GM12864 (cell line): ENCODE results near the gene C3orf22.

Experiments used
- DNase-seq: peaks from one replicate; pipeline ENCODE4 v3.0.0-alpha.2; 2011; ENCODE audit warnings: low read depth
- H3K4me3 ChIP-seq: 2 replicates; pipeline ENCODE4 v1.5.1; 2011; ENCODE audit warnings: mild to moderate bottlenecking, low read depth, low read length, control low read depth
- TF ChIP-seq, protein P1 (sequence below): IDR thresholded peaks from 2 replicates; pipeline ENCODE4 v1.5.1; 2011; ENCODE audit warnings: low read depth, mild to moderate bottlenecking, moderate library complexity, low read length, control low read depth, inconsistent platforms; ENCODE audit errors: missing control alignments

C3orf22 gene

DNA sequence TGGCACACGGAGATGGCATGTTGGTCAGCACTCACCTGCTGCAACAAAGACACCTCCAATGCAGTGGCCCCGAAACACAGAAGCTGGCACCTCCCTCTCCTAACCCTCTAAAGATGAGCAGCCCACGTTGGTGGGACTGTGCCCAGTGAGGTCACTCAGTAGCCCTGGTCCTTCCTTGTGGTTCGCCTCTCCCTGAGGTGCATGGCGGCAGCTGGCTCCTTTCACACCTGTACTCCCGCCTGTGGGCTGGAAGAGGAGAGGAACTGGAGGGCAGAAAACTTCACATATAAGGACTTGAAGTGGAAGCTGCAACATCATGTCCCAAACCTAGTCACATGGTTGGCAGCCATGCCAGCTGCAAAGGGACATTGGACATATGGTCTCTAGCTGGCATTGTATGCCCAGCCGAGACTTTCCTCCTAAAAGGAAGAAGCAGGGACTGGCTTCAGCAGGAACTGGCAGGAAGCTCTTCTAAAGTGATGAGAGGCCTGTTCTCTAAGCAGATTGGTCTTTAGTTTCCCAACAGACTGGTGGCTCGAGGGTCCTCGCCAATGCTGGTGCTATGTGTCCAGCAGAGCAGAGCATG, 10.8 kb upstream of the C3orf22 start:
- TF ChIP-seq, protein P1, sequence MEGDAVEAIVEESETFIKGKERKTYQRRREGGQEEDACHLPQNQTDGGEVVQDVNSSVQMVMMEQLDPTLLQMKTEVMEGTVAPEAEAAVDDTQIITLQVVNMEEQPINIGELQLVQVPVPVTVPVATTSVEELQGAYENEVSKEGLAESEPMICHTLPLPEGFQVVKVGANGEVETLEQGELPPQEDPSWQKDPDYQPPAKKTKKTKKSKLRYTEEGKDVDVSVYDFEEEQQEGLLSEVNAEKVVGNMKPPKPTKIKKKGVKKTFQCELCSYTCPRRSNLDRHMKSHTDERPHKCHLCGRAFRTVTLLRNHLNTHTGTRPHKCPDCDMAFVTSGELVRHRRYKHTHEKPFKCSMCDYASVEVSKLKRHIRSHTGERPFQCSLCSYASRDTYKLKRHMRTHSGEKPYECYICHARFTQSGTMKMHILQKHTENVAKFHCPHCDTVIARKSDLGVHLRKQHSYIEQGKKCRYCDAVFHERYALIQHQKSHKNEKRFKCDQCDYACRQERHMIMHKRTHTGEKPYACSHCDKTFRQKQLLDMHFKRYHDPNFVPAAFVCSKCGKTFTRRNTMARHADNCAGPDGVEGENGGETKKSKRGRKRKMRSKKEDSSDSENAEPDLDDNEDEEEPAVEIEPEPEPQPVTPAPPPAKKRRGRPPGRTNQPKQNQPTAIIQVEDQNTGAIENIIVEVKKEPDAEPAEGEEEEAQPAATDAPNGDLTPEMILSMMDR: no peak
- DNase-seq: no peak
- H3K4me3 ChIP-seq: no peak overlapping the region

DNA sequence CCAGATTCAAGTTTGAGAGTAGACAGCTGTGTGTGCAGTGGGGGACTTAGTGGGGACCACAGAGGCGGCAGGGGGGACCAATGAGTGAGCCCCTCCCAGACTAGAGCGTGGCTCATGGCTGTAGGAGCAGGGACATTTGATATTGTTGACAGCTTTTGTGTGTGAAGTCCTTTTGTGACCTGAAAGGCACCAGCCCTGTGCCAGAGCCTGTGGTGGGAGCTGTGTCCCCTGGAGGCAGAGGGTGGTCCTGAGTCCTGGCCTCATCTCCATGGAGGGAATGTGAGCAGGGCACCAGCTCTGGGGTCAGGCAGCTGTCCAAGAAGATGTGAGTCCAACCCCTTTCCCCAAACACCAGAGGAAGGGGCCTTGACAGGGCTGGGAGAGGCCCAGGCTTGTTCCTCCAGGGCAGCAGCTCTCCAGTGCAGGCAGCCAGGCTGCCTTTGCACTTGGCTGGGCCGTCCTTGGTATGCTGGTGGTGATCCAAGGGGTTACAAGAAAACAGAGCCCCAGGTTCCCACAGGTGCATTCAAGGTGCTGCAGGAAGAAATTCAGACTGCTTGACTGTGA, 10.1 kb upstream of the C3orf22 start:
- no peak for DNase-seq
- H3K4me3 ChIP-seq: no peak overlapping the region
- TF ChIP-seq, protein P1: no peak

DNA sequence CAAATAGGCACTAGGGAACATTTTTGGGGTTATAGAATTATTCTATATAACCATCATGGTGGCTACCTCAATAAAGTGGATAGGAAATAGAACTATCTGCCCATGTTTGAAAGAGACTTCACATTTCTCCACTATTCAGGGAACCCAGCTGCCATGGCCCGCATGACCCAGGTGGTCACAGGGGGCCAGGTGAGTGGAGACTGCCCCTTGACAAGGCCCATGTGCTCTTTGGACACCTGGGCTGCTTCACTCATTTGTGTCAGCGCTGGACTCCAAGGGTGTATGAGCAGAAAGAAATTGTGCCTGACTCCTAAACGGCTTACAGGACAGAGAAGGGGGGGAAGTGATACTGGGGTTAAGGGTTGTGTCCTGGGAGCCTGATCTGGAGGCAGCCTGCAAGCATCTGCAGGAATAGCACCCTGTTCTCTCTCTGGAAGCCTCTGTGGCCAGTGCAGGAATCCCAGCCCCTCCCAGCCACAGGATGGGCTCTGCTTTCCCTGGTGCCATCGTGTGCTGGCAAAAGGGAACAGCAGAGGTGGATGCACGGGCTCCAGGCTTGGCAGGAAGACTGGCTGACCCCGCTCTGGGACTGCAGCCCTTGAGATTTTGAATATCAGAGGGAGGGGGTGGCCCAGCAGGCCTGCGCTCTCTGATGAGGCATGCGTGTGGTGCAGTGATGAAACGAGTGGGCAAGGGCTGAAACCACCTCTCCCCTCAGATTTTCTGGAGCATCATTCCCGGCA, 9.1 kb upstream of the C3orf22 start:
- no peak for DNase-seq
- TF ChIP-seq, protein P1: no peak
- H3K4me3 ChIP-seq: no peak overlapping the region

DNA sequence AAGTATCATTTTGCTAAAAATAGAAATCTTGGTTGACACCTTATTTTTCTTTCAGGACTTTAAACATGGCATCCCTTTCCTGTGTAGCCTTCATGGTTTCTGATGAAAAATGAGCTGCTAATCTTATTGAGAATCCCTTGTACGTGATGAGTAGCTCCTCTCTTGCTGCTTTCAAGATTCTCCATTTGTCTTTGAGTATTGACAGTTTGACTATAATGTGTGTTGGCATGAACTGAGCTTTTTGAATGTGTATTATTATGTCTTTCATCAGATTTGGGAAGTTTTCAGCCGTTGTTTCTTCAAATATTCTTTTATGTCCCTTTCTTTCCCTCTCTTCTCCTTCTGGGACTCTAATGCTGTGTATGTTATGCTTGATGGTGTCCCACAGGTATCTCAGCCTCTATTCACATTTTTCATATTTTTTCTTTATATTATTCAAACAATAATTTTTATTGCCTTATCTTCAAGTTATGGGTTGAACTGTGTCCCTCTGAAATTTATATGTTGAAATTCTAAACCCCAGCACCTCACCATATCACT, 4.1 kb upstream of the C3orf22 start:
- DNase-seq: no peak

DNA sequence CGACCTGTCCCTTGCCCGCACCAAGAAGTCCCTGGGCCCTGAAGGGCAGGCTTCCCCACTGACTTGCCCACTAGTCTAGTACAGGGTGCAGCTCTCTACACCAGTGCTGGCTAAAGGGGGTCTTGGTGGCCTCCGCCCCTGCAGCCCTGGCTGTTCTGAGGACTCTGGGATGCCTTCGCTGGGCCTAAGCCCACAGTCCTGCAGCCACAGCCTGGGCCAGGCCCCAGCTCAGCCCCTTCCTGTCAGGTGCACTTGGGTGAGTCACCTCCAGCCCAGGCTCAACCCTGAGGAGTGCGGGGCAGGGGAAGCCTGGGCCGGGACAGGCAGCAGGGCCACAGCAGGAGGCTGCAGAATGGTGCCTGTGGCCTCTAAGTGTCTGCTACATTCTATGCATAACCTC, 971 bp downstream of the C3orf22 start:
- no peak for DNase-seq
- H3K4me3 ChIP-seq: no peak overlapping the region
- TF ChIP-seq, protein P1: no peak

More for the DNA sequence above, 4.1 kb upstream of the C3orf22 start:
- H3K4me3 ChIP-seq: no peak overlapping the region
- TF ChIP-seq, protein P1: no peak

DNA sequence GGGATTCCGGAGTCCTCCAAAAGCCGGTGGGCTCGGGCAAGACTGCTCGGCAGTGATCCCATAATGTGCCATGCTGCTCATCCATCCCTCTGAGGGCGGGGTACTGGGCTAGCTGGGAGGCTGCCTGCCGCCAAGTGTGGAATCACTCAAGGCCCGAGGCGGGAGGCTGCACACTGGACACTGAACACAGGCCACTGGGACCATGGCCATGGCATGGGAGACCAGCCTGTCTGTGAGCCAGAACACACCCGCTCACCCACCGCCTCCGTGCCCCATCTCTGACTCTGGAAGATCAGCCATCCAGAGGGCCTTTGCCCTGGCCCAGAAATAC, 1.4 kb downstream of the C3orf22 start:
- H3K4me3 ChIP-seq: no peak overlapping the region
- no peak for DNase-seq
- TF ChIP-seq, protein P1: no peak
